HepG2 (cell line): ENCODE results near the gene RIT2. TPM values are rescaled to one million over a fixed set of nuclear protein-coding genes. Genes with fewer than 3 reads are reported as not detected.

Experiments
- KDM6A ChIP-seq: IDR thresholded peaks from 2 replicates; pipeline ENCODE4 v1.6.1; 2016; ENCODE audit warnings: low read depth
- NONO ChIP-seq, 2 experiments: fragments of 450-650 bp in 1 of 2; sonication (generic) in 1 of 2; formaldehyde crosslinking in 1 of 2; IDR thresholded peaks in 1 of 2; conservative IDR thresholded peaks in 1 of 2; 2 replicates each; pipeline versions ENCODE4 v1.6.1 to v1.8.0; 2017 to 2022; ENCODE audit warnings: mild to moderate bottlenecking in 1 of 2, missing genetic modification reagents in 1 of 2, moderate library complexity in 1 of 2
- ZBTB42 ChIP-seq: sonication (generic); formaldehyde crosslinking; IDR thresholded peaks from 2 replicates; pipeline ENCODE4 v1.5.0; 2020; ENCODE audit warnings: mild to moderate bottlenecking, missing genetic modification reagents
- ZFP90 ChIP-seq: sonication (generic); formaldehyde crosslinking; IDR thresholded peaks from 2 replicates; pipeline ENCODE4 v1.8.0; 2022; ENCODE audit warnings: missing genetic modification reagents, mild to moderate bottlenecking, inconsistent platforms, borderline replicate concordance
- ZNF572 ChIP-seq: sonication (generic); formaldehyde crosslinking; IDR thresholded peaks from 2 replicates; pipeline ENCODE4 v1.5.1; 2020; ENCODE audit warnings: mild to moderate bottlenecking, missing genetic modification reagents
- ZNF574 ChIP-seq: sonication (generic); formaldehyde crosslinking; IDR thresholded peaks from 2 replicates; pipeline ENCODE4 v1.4.0; 2020; ENCODE audit warnings: missing genetic modification reagents
- ZNF83 ChIP-seq: sonication (generic); formaldehyde crosslinking; IDR thresholded peaks from 2 replicates; pipeline ENCODE4 v1.4.0; 2020; ENCODE audit warnings: missing genetic modification reagents, mild to moderate bottlenecking, borderline replicate concordance
- ZSCAN25 ChIP-seq: sonication (generic); formaldehyde crosslinking; IDR thresholded peaks from 2 replicates; pipeline ENCODE4 v1.8.0; 2022; ENCODE audit warnings: mild to moderate bottlenecking, missing genetic modification reagents
- polyA plus RNA-seq, 8 experiments: library from polyadenylated mRNA; depleted of rRNA in 3 of 8; stranded (reverse) in 7 of 8; unstranded in 1 of 8; fragments of >200 nt; fragmentation: Illumina TruSeq in 4 of 8; extraction: Trizol in 4 of 8; gene quantifications; 2 replicates each; pipeline versions ENCODE4 v1.2.1 to v1.2.3, GENCODE V29; 2011 to 2016; ENCODE audit warnings: low read depth in 4 of 8, missing spikeins in 1 of 8, mixed read lengths in 1 of 8; ENCODE audit not compliant: insufficient read depth in 1 of 8
- total RNA-seq, 5 experiments: library from RNA; depleted of rRNA; stranded (reverse); fragments of >200 nt; fragmentation: Illumina TruSeq; extraction: Trizol; gene quantifications; 2 replicates each; pipeline ENCODE4 v1.2.3, GENCODE V29; 2016; ENCODE audit warnings: low read depth in 1 of 5
- TF ChIP-seq, protein P1 (sequence below): sonication (generic); formaldehyde crosslinking; IDR thresholded peaks from 2 replicates; pipeline ENCODE4 v1.4.0; 2020; ENCODE audit warnings: missing genetic modification reagents
- TF ChIP-seq, protein P2 (sequence below): IDR thresholded peaks from 2 replicates; pipeline ENCODE4 v1.6.1; 2016; ENCODE audit warnings: control low read depth

RIT2 gene
- total and polyA plus RNA-seq, 2 of the 13 experiments (the other 11 are each of a cell fraction or from before 2014, with no cell fraction given), result not detected

DNA sequence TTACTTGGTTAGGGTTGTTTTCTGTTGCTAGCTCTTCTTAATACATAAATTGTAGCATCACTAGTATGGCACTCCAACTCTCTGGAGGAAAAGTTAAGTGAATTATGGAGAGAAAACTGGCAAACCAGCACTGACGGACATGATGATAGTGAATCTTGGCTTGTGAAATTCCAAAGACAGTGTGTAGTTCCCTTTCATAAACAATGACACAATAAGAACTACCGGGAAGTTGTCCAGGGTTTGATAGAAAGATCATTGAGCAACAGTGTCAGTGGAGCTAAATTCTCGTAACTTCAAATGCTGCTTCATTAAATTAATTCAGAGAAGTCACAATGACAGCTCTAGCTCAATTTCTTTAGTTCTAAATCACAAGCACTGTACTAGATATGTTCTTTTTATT lies 66.5 kb downstream of the RIT2 start (continued):
- TF ChIP-seq, protein P1, sequence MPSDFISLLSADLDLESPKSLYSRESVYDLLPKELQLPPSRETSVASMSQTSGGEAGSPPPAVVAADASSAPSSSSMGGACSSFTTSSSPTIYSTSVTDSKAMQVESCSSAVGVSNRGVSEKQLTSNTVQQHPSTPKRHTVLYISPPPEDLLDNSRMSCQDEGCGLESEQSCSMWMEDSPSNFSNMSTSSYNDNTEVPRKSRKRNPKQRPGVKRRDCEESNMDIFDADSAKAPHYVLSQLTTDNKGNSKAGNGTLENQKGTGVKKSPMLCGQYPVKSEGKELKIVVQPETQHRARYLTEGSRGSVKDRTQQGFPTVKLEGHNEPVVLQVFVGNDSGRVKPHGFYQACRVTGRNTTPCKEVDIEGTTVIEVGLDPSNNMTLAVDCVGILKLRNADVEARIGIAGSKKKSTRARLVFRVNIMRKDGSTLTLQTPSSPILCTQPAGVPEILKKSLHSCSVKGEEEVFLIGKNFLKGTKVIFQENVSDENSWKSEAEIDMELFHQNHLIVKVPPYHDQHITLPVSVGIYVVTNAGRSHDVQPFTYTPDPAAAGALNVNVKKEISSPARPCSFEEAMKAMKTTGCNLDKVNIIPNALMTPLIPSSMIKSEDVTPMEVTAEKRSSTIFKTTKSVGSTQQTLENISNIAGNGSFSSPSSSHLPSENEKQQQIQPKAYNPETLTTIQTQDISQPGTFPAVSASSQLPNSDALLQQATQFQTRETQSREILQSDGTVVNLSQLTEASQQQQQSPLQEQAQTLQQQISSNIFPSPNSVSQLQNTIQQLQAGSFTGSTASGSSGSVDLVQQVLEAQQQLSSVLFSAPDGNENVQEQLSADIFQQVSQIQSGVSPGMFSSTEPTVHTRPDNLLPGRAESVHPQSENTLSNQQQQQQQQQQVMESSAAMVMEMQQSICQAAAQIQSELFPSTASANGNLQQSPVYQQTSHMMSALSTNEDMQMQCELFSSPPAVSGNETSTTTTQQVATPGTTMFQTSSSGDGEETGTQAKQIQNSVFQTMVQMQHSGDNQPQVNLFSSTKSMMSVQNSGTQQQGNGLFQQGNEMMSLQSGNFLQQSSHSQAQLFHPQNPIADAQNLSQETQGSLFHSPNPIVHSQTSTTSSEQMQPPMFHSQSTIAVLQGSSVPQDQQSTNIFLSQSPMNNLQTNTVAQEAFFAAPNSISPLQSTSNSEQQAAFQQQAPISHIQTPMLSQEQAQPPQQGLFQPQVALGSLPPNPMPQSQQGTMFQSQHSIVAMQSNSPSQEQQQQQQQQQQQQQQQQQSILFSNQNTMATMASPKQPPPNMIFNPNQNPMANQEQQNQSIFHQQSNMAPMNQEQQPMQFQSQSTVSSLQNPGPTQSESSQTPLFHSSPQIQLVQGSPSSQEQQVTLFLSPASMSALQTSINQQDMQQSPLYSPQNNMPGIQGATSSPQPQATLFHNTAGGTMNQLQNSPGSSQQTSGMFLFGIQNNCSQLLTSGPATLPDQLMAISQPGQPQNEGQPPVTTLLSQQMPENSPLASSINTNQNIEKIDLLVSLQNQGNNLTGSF (CRISPR knock-in tag), result no peak
- TF ChIP-seq ZFP90 (CRISPR knock-in tag) (no peak), ZNF574 (no peak), ZSCAN25 (no peak), ZNF83 (CRISPR knock-in tag) (no peak), KDM6A (no peak), ZBTB42 (CRISPR knock-in tag) (no peak), ZNF572 (CRISPR knock-in tag) (no peak), NONO (IDR thresholded peaks at IDR 0.05) (no peak), NONO (CRISPR knock-in tag; conservative IDR thresholded peaks at IDR 0.05) (no peak)
- TF ChIP-seq, protein P2, sequence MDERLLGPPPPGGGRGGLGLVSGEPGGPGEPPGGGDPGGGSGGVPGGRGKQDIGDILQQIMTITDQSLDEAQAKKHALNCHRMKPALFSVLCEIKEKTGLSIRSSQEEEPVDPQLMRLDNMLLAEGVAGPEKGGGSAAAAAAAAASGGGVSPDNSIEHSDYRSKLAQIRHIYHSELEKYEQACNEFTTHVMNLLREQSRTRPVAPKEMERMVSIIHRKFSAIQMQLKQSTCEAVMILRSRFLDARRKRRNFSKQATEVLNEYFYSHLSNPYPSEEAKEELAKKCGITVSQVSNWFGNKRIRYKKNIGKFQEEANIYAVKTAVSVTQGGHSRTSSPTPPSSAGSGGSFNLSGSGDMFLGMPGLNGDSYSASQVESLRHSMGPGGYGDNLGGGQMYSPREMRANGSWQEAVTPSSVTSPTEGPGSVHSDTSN (CRISPR knock-in tag), result no peak
